ENCODE results near the gene HERPUD1. TPM values are rescaled to one million over a fixed set of nuclear protein-coding genes. Genes with fewer than 3 reads are reported as not detected.

HERPUD1 gene
- total RNA-seq, 2 experiments from 2014 or later: 217 to 227 TPM

- H3K27ac Mint-ChIP-seq: no peak overlapping the region
- Histone ChIP-seq H3K9me3 (ENCODE audit: control insufficient read depth in 1 of 2, insufficient read depth in 1 of 2, low read length in 2 of 2) (no peaks in the 10 kb centered on the region), H3K27me3 (ENCODE audit: control insufficient read depth in 1 of 2, insufficient read depth in 2 of 2, low read length in 2 of 2) (no peaks in the 10 kb centered on the region), H3K4me1 (ENCODE audit: insufficient read depth, low read length) (peaks cover 9% of the 10 kb centered on the region), H3K27ac (ENCODE audit: low read depth in 1 of 2, low read length in 2 of 2) (no peak overlapping the region), H3K4me3 (ENCODE audit: low read length) (no peak overlapping the region), H3K36me3 (ENCODE audit: insufficient read depth, low read length) (no peaks in the 10 kb centered on the region)
- no peak overlapping the region for H3K4me3 Mint-ChIP-seq
- H3K36me3 Mint-ChIP-seq (ENCODE audit: low read depth): no peaks in the 10 kb centered on the region
- TF ChIP-seq, protein P1, sequence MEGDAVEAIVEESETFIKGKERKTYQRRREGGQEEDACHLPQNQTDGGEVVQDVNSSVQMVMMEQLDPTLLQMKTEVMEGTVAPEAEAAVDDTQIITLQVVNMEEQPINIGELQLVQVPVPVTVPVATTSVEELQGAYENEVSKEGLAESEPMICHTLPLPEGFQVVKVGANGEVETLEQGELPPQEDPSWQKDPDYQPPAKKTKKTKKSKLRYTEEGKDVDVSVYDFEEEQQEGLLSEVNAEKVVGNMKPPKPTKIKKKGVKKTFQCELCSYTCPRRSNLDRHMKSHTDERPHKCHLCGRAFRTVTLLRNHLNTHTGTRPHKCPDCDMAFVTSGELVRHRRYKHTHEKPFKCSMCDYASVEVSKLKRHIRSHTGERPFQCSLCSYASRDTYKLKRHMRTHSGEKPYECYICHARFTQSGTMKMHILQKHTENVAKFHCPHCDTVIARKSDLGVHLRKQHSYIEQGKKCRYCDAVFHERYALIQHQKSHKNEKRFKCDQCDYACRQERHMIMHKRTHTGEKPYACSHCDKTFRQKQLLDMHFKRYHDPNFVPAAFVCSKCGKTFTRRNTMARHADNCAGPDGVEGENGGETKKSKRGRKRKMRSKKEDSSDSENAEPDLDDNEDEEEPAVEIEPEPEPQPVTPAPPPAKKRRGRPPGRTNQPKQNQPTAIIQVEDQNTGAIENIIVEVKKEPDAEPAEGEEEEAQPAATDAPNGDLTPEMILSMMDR (IDR thresholded peaks at IDR 0.05): no peak
- ChIA-PET CTCF (no interaction called here), POLR2A (no interaction called here)
- intact Hi-C loops (cut with DNase I, micrococcal nuclease): no loop called here
- DNase-seq (no peak), ATAC-seq (ENCODE audit: poor library complexity) (no peak)
- H3K9me3 Mint-ChIP-seq: peaks cover 2% of the 10 kb centered on the region
- no peaks in the 10 kb centered on the region for H3K27me3 Mint-ChIP-seq
- peaks cover 14% of the 10 kb centered on the region for H3K4me1 Mint-ChIP-seq (ENCODE audit: low read depth)
Measured at GRCh38 chr16:56903866-56904265, 28.1 kb upstream of the HERPUD1 start.

DNA sequence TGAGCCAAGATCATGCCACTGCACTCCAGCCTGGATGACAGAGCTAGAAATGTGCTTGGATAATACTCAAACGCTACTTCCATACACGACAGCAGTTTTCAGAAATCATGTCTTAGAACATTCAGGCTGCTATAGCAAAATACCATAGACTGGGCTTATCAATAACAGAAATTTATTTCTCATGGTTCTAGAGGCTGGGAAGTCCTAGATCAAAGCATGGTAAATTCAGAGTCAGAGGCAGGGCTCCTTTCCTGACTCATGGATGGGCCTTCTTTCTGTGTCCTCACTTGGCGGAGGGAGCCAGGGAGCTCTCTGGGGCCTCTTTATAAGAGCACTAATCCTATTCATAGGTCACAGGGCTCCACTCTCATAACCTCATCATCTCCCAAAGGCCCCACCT lies 24.5 kb upstream of the HERPUD1 start:
- Mint-ChIP-seq H3K36me3 (ENCODE audit: low read depth) (no peaks in the 10 kb centered on the region), H3K27ac (no peak overlapping the region), H3K4me3 (no peak overlapping the region), H3K9me3 (peaks cover 2% of the 10 kb centered on the region), H3K4me1 (ENCODE audit: low read depth) (peaks cover 10% of the 10 kb centered on the region), H3K27me3 (no peaks in the 10 kb centered on the region)
- Histone ChIP-seq H3K27me3 (ENCODE audit: control insufficient read depth in 1 of 2, insufficient read depth in 2 of 2, low read length in 2 of 2) (no peaks in the 10 kb centered on the region), H3K4me3 (ENCODE audit: low read length) (no peak overlapping the region), H3K4me1 (ENCODE audit: insufficient read depth, low read length) (peaks cover 21% of the 10 kb centered on the region), H3K27ac (ENCODE audit: low read depth in 1 of 2, low read length in 2 of 2) (no peak overlapping the region), H3K9me3 (ENCODE audit: control insufficient read depth in 1 of 2, insufficient read depth in 1 of 2, low read length in 2 of 2) (no peaks in the 10 kb centered on the region), H3K36me3 (ENCODE audit: insufficient read depth, low read length) (no peaks in the 10 kb centered on the region)
- intact Hi-C loops (cut with DNase I, micrococcal nuclease): no loop called here
- DNase-seq: no peak
- CTCF ChIA-PET: no interaction called here
- no peak for ATAC-seq (ENCODE audit: poor library complexity)
- TF ChIP-seq, protein P1 (IDR thresholded peaks at IDR 0.05): no peak
- POLR2A ChIA-PET: no interaction called here

- DNase-seq (no peak), ATAC-seq (ENCODE audit: poor library complexity) (no peak)
- Mint-ChIP-seq H3K27me3 (no peaks in the 10 kb centered on the region), H3K36me3 (ENCODE audit: low read depth) (no peaks in the 10 kb centered on the region), H3K27ac (no peak overlapping the region), H3K4me1 (ENCODE audit: low read depth) (peaks cover 10% of the 10 kb centered on the region), H3K9me3 (peaks cover 2% of the 10 kb centered on the region), H3K4me3 (no peak overlapping the region)
- Histone ChIP-seq H3K36me3 (ENCODE audit: insufficient read depth, low read length) (no peaks in the 10 kb centered on the region), H3K4me1 (ENCODE audit: insufficient read depth, low read length) (peaks cover 22% of the 10 kb centered on the region), H3K4me3 (ENCODE audit: low read length) (no peak overlapping the region), H3K27me3 (ENCODE audit: control insufficient read depth in 1 of 2, insufficient read depth in 2 of 2, low read length in 2 of 2) (no peaks in the 10 kb centered on the region), H3K9me3 (ENCODE audit: control insufficient read depth in 1 of 2, insufficient read depth in 1 of 2, low read length in 2 of 2) (no peaks in the 10 kb centered on the region), H3K27ac (ENCODE audit: low read depth in 1 of 2, low read length in 2 of 2) (no peak overlapping the region)
- POLR2A ChIA-PET: interaction anchor here (0.5 to 1.7 kb wide), 2 partner anchors 22 to 515 kb away, joined by 3 to 6 read pairs; no protein-coding TSS in a partner anchor
- intact Hi-C loops (cut with DNase I, micrococcal nuclease): no loop called here
- CTCF ChIA-PET: no interaction called here
- TF ChIP-seq, protein P1 (IDR thresholded peaks at IDR 0.05): no peak
Measured at GRCh38 chr16:56909527-56909979, 22.4 kb upstream of the HERPUD1 start.

Data from CD4-positive, alpha-beta T cell (primary cell).